Peyer's patch (tissue), 4 donors: ENCODE data around the gene JOSD2.

Experiments
- POLR2A ChIP-seq, 2 donors: fragments of 450-650 bp; IDR thresholded peaks; one replicate each; pipeline ENCODE4 v1.5.1; 2017; ENCODE audit warnings: antibody characterized with exemption in 2 of 2, mild to moderate bottlenecking in 2 of 2, moderate library complexity in 2 of 2
- TF ChIP-seq, protein P1 (sequence below), 6 experiments: fragments of 450-650 bp in 4 of 6; fragments of 200-600 bp in 2 of 6; sonication (generic) in 1 of 6; IDR thresholded peaks; one replicate each; pipeline ENCODE4 v1.5.1; 2017 to 2019; ENCODE audit warnings: antibody characterized with exemption in 6 of 6, mild to moderate bottlenecking in 3 of 6, moderate library complexity in 1 of 6

DNA sequence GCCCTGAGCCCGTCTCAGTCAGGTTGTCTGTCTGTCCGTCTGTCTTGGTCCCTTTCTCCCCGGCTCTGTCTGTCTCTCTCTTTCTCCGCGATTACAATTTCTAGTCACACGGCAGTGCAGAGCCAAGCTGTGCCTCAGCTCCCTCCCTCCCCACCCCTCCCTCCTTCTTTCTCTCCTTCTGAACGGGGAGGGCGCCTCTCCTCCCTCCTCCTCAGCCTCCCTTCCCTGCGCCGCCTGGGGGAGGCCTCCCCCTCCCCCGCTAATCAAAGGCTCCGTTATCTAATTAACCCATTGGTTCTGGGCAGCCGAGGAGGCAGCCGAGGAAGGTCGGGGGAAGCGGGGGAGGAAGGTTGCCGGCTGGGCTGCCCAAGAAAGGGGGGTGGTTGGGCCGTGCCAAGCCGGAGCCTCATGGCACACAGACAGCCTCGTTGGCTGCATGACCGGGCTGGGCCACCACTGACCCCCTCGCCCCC is 40.8 kb upstream of the JOSD2 start:
- no peak for TF ChIP-seq POLR2A (IDR thresholded peaks at IDR 0.05)
- TF ChIP-seq, protein P1, sequence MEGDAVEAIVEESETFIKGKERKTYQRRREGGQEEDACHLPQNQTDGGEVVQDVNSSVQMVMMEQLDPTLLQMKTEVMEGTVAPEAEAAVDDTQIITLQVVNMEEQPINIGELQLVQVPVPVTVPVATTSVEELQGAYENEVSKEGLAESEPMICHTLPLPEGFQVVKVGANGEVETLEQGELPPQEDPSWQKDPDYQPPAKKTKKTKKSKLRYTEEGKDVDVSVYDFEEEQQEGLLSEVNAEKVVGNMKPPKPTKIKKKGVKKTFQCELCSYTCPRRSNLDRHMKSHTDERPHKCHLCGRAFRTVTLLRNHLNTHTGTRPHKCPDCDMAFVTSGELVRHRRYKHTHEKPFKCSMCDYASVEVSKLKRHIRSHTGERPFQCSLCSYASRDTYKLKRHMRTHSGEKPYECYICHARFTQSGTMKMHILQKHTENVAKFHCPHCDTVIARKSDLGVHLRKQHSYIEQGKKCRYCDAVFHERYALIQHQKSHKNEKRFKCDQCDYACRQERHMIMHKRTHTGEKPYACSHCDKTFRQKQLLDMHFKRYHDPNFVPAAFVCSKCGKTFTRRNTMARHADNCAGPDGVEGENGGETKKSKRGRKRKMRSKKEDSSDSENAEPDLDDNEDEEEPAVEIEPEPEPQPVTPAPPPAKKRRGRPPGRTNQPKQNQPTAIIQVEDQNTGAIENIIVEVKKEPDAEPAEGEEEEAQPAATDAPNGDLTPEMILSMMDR (IDR thresholded peaks at IDR 0.05), result no peak
